ENCODE data around the gene CAPS.

DNA sequence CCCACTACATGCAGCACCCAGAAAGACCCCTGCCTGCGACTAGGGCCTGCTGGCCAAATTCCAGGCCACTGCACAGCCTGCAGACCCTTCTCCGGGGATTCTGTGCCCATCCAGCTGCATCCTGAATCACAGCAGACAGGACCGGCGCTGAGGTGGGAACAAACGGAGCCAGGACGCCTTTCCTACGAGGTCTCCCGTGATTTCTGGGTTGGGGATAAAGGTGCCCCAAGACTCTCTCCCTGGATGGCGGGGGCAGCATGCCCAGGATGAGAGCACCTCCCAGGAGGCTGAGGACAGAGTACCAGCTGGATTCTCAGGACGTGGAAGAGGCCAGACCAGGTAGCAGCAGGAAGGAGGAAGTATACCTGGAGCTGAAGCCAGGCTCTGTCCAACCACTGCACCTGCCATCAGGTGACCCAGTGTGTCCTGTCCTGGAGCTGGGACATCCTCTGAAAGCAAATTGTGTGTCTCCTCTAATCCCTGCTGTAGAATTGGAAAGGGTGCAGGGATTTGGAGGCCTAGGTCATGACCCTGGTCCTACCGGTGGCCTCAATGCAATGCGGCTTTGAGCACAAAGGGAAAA is 40.3 kb upstream of the CAPS start:
- TF ChIP-seq POLR2A (IDR thresholded peaks at IDR 0.05; ENCODE audit: low read depth, low read length), result no peak
- no peak for TF ChIP-seq POLR2AphosphoS5 (IDR thresholded peaks at IDR 0.05; ENCODE audit: low read depth, low read length)
